Astrocyte of the hippocampus (primary cell): ENCODE data around the gene PTPRA.
A peak's percentile ranks its signal among the peaks of the same experiment; 100 is the strongest.

Experiments used
- DNase-seq: peaks from one replicate; pipeline ENCODE4 v3.0.0; 2011; ENCODE audit warnings: low read depth, low spot score

PTPRA gene

DNA sequence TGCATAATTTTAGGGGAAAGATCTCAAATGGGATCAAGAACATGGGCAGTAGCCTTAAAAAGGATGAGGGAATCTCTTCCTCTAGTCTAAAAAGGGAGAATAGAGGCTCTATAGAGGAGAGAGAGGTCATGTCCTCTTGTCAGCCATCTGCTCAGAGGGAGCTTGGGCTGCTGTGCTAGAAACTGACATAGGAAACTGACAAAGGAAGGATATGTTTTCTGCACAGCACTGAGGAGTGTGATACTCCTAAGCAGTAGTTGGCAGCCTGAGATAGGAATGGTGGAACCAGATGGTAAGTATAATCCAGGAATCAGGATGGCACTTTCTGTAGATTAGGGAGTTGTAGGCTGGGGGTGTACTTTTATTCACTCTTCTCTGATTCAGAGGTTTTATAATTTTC, 59.2 kb downstream of the PTPRA start:
- no peak for DNase-seq

DNA sequence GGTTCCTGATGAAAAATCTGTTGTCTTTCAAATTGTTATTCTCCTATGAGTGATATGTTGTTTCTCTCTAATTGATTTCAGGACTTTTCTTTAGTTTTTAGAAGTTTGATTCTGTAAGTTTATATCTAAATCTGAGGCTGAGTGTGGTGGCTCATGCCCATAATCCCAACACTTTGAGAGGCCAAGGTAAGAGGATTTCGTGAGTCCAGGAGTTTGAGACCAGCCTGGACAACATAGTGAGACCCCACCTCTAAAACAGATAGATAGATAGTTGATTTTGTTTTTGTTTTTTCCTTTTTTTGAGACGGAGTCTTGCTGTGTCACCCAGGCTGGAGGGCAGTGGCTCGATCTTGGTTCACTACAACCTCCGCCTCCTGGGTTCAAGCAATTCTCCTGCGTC, 64.6 kb downstream of the PTPRA start:
- DNase-seq: no peak

DNA sequence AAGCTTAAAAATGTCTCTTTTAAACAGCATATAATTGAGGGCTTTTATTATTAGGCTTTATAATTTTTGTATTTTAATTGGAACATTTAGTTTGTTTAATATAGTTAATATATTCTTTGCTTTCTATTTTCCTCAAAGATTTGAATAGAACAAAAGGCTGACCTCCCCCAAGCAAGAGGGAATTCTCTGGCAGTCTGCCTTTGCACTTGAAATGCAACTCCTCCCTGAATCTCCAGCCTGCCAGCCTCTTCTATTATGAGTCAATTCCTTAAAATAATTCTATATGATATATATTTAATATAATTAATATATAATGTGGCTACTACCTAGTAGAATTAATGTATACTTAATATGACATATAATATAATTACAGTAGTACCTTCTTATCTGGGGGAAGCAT, 69.2 kb downstream of the PTPRA start:
- peak; percentile 75 for DNase-seq

DNA sequence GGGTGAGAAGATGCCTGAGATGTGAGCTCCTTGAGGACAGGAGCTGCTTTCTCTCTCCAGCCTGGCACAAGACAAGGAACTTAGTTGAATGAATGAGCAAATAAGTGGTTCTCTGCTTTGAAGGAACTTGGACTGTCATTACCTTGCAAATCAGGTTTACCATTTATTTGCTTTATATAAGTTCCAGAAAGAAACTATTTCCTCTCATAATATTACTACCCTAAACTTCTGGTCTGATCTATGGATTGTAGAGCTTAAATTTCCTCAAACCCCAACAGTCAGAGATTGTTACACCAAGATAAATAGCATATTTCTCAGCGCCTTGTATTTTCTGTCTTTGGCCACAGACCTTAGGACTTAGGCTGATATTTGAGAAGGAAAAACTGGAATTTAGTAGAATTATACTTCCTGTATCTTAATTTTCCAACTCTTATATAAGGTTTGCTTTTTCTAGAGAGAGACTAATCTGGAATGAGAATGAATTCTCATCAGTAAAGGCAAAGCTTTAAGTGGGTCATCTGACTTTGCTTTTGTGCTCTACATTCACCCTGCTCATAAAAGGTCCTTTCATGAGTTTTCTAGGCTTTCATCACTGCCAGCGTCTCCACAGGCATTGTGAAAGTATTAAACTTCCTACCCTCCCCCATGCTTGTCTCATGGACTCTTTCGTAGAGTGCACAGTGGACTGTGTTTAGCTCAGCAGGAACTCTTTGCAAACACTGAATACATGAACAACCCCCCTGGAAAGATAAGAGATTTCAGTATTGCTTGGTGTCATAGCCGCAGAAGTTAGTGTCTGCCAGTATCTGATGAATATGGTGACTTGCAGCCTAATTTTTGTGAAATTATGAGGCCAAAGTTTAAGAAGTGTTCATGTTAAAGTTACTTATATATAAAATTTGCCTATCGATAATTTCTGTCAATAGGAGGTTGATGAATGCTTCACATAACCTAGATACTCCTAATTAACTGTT, 74.0 kb downstream of the PTPRA start:
- peak; percentile 78 for DNase-seq

DNA sequence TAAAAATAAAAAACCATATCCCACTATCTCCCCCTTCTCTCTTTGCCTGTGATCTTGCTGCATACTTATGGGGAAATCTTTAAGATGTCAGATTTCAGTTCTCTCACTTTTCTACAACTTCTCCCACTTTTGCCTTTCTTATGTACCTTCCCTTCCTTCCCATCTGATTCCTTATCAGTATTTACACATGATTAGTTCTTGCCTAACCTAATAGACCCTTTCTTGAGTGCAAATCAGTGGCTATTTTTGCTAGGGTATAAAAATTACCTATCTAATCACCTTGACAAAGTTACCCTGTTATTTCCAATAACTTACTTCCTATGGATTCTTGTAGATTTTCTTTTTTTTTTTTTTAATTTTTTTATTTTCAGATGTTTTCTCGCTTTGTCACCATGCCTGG, 75.7 kb downstream of the PTPRA start:
- no peak for DNase-seq

DNA sequence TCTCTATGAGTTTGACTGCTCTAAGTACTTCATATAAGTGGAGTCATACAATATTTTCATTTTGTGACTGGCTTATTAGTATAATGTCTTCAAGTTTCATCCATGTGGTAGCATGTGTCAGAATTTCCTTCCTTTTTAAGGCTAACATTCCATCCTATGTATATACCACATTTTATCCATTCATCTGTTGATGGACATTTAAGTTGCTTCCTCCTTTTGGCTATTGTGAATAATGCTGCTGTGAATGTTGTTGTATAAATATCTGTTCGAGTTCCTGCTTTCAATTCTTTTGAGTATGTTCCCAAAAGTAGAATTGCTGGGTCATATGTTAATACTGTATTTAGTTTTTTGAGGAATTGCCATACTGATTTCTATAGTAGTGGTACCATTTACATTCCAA, 79.5 kb downstream of the PTPRA start:
- no peak for DNase-seq

DNA sequence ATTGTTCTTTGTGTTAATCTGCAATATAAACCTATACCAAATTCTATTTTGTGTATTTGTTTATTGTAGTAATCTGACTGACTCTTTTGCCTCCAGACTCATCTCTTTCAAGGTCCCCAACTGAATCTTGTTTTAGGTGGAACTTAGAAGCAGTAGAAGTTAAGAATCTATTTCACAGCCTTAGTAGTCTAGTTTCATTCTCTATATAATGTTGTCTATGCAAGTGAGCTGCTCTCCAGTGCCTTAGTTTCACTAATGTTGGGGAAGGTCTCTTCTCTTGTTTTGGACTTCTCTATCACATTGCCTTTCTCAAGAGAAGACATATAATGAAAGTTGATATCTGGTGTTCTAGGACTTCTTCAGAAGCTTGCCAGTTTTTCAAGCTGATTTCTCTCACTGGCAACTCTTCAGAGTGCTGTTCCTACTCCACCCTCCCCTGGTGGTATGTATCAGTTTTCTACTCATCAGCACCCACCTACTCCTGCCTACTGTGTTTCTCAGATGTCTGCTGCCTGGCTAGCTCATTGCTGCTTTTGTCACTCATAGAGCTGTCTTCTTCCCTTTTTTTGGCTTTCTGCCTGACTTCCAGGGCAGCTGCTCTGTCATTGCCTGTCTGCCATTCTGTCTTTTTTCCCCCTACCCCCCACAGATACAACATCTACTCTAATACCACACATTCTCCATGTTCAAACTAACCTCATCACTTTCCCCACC, 82.1 kb downstream of the PTPRA start:
- no peak for DNase-seq

DNA sequence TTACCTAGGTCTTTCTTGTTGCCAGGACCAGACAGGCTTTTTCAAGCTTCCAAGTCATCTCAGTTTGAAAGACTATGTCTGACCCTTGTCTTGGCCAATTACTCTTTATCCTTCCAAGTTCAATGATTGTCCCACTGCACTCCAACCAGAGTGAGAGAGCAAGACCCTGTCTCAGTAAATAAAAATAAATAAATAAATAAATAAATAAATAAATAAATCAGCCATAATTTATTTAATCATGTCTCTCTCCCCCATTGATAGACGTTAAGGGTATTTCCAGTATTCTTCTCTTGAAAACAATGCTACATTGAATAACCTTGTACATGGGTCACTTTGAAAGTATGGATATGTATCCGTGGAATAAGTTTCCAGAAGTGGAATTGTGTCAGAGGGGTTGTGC, 83.2 kb downstream of the PTPRA start:
- DNase-seq: no peak

DNA sequence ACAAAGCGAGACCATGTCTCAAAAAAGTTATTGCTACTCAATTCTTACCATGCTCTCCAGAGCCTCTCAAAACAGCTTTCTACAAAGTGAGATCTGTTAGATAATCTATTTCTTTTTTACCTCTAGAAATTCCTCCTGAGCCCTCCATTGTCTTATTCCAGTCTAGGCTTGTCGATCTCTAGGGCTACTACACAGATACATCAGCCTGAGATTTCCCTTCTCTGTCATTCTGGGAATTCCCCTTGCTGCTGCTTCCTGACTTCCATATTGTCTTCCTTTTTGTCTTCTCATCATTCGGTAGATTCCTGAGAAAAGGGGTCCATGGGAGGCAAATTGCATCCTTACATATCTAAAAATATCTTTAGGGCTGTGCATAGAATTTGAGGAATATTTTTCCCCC, 94.6 kb downstream of the PTPRA start:
- DNase-seq: no peak

DNA sequence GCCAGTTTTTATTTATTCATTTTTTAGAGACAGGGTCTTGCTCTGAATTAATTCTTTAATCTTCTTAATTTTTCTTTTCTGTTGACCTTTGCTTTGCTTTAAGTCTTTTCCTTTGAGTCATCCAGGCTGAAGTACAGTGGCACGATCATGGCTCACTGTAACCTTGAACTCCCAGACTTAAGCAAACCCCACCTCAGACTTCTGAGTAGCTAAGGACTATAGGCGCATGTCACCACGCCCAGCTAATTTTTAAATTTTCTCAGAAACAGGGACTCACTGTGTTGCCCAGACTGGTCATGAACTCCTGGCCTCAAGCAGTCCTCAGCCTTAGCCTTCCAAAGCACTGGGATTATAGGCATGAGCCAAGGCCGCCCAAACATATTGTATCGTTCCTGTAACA, 98.8 kb downstream of the PTPRA start:
- DNase-seq: no peak

DNA sequence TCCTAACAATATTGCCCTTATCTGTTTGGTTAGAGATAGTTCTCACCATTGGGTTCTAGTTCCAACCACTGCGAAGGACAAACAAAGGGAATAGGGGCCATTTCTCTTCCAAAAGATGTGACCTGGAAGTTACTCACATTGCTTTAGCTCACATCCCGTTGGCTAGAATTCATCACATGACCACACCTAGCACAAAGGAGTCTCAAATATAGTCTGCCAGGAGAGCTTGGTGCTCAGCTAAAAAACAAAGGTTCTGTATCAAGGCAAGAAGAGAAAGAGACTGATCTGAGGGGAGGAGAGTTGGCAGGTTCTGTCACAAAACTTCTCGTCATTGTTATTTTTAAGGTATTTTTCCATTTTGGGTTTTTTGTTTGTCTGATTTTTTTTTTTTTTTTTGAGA, 100.3 kb downstream of the PTPRA start:
- DNase-seq: no peak

DNA sequence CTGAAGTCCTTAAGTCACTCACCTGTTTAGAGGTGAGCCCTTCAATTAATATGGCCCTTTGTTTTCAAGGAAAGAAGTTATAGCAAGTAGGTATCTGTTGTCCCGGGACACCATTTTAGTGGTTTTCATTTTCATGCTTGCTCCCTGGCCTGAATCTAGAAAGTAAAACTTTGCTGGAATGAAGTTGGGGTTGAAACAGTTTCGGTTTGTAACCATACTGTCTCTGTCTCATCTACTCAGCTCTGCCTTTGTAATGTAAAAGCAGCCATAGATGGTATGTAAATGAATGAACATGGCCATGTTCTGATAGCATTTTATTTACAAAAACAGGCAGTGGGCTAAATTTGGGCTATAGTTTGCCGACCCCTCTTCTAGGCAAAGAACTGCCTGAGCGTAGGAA, 105.2 kb downstream of the PTPRA start:
- DNase-seq: no peak

DNA sequence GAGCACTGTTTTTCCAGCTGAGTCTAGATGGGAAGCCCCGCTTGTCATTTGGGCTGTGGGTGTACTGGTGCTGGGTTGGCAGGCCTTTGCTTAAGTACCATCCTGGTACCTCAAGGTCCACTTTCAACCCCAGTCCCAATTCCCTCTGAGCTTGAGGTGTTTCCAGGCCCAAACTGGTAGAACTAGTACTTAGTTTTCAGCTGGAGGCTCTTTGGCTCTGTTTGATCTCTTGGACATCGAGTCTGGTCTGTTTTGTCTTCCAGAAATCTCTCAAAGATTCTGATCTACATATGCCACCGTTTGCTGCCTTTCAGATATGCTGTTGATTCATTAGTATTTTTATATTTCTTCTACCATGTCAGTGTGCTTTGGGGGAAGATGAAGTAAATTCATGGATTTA, 108.4 kb downstream of the PTPRA start:
- DNase-seq: no peak

DNA sequence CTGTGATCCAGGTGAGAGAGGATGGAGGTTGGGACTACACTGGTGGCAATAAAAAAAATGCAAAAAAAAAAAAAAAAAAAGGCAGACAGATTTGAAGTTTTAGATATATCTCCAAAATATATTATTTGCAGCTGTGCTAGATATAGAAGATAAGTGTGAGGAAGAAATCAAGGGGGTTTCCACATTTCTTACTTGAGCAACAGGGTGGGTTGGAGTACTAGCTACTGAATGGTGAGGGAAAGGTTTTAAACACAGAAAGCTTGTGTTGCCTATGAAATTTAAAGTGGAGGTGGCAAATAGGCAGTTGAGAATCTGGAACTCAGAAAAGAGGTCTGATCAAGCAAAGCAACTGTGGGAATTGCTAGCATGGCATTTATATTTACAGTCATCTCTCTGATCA, 110.2 kb downstream of the PTPRA start:
- no peak for DNase-seq

DNA sequence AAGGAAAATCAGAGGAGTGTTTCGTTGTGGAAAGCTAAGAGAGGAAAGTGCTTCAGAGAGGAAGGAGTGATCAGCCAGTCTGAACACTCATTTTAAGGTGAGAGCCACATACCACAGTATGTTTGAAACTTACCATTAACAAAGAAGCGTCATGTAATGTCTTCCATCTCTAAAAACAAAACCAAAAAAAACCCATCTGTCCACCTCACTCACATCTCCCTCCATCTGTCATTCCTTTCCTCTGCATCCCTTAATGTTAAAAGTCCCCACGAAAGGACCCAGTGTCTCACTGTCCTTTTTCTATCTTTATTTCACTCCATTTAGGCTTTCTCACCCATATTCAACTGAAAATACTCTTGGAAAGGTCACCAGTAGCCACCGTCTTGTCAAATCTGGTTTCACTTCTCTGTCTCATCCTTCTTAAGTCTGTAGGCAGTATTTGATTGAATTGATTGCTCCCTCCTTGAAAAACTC, 110.8 kb downstream of the PTPRA start:
- no peak for DNase-seq

DNA sequence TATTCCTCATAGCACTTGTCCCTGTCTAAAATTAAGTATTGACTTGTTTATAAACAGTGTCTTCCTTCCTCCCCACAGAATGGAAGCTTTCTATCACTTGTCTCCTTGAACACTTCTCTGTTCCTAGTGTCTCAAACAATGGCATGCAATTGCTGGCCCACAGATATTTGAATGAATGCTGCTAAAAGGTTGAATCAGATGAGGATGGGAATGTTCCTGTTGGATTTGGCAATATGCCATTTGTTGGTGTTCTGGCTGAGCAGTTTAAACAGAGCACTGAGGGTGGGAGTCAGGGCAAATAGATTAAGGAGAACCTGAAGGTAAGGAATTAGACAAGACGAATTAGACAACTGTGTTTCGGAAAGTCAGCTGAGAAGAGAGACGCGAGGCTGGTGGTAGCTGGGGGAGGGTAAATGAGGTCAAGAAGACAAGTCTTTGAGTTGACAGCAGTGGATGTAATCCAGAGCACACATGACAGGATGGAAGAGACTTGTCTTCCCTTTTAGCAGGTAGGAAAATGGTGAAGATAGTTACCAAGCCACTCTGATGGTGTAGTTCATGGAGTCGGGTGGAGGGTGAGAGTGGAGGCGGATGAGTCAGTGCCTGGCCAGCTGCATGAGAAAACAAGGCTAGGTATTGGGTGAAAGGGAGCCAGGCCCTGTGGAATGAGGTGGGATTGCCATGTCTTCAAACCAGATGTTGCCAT, 111.8 kb downstream of the PTPRA start:
- peak; percentile 64 for DNase-seq

DNA sequence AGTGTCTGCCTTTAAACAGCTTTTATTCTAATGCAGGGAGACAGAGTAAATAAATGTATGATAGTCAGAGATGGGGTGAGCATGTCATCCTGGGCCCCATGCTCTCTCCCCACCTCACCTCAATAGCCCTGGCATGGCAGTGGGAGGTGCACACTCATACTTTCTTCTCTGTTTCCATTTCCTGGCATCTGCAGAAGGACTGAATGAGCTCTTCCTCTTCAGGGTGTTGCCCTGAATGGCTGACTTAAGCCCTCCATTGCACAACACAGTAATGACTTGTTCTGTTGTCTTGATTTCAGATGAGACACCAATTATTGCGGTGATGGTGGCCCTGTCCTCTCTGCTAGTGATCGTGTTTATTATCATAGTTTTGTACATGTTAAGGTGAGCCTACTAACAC, 113.2 kb downstream of the PTPRA start:
- no peak for DNase-seq

DNA sequence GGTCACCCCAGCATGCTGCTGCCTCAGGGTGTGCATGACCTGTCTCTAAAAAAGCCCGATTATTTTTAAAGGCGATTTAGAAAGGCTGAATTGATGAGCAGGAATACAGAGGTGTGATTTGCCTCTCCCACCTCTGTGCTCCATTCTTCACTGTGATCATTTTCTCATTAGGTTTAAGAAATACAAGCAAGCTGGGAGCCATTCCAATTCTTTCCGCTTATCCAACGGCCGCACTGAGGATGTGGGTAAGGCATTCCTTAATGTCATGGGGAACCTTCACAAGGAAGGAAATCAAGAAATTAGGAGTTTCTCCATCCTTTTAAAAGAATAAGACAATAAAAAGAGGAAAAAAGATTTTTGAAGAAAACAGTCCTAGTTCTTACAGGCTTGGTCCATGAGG, 114.6 kb downstream of the PTPRA start:
- DNase-seq: peak; percentile 56

DNA sequence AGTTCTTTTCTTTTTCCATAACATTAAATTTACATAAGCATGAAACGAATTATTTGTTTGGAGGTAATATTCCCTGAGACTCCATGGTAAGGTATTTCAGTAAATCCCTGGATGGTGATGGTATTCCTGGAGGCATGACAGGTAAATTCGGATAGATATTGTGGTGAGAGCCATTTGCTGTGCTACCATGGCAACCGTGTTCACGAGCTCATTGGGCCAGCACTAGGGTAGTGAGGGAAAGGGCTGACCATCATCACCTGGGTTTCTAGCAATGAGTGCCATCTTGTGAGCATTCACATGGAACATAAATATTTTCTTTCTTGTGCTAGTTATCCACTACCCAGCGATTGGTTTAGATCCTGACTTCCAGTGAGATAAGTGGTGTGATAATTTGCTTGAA, 118.3 kb downstream of the PTPRA start:
- DNase-seq: no peak

DNA sequence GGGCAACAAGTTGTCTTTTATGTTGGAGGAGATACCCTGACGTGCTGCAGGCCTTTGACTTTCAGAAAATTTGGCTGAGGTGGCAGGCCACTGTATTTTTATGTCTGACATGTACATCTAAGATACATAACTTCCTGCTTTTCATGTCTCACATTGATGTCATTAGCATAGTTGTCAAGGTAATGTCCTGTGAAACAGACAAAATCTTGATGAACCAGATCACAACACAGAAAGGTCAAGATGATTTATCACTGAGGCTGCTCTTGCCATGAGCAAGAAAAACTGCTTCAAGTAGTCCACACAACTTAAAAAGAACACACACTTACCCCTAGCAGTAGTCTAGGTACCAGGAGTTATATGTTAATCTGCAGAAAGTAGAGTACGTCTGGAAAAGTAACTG, 120.0 kb downstream of the PTPRA start:
- no peak for DNase-seq

DNA sequence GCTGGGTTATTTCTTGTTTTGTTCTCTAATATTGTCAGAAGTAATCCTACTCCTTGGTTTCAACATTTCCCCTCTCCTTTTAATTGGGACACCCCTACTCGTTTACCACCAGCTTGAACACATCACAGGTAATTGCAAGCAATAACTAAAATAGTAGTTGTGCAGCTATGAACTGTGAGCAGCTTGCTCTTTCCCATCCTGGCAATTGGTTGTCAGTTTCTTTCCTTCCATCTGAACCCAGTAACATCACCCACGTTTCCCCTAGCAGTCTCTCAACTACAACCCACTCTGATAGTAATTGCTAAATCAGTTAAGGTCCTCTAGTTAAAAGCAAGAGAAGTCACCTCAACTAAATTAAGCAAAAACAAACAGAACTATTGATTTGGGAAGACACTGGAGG, 122.5 kb downstream of the PTPRA start:
- no peak for DNase-seq

DNA sequence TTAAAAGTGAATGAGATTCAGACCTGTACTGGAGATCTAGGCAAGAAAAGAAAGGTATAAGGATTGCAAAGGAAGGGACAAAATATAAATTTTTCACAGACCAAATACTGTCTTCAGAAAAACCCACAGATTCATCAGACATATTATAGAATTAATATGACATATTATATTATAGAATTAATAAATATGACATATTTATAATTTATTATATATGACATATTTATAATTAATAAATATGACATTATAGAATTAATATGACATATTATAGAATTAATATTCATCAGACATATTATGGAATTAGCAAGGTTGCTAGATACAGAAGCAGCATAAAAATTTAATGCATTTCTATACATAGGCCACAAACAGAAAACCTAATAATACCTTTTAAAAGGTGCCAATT, 125.4 kb downstream of the PTPRA start:
- no peak for DNase-seq
